ENCODE results near the gene TSPAN5. TPM values are rescaled to one million over a fixed set of nuclear protein-coding genes. Genes with fewer than 3 reads are reported as not detected.
A peak's percentile ranks its signal among the peaks of the same experiment; 100 is the strongest.

The TSPAN5 gene
- total and polyA plus RNA-seq, 2 donors from 2014 or later = 6.8 to 13.8 TPM

GRCh38 chr4:98610431-98610830, 48.0 kb downstream of the TSPAN5 start:
- no peaks in the 10 kb centered on the region for H3K36me3 ChIP-seq (ENCODE audit: control insufficient read depth in 2 of 3, insufficient read depth in 3 of 3, low read length in 3 of 3)
- intact Hi-C loops (cut with DNase I) = no loop called here
- no peak overlapping the region for H3K27ac ChIP-seq (ENCODE audit: low read depth in 2 of 2, low read length in 2 of 2)
- no peak overlapping the region for H3K4me3 ChIP-seq (ENCODE audit: low read length in 3 of 3)
- DNase-seq (no peak), FAIRE-seq (no peak)
- no peaks in the 10 kb centered on the region for H3K4me1 ChIP-seq (ENCODE audit: control insufficient read depth in 2 of 3, insufficient read depth in 2 of 3, low read depth in 1 of 3, low read length in 3 of 3)
- H3K9me3 ChIP-seq (ENCODE audit: control insufficient read depth in 2 of 3, insufficient read depth in 1 of 3, low read length in 3 of 3) = no peaks in the 10 kb centered on the region
- no peak for TF ChIP-seq CTCF (IDR thresholded peaks at IDR 0.05; ENCODE audit: borderline replicate concordance, extremely low read depth, insufficient read depth)
- H3K9ac ChIP-seq (ENCODE audit: low read length in 3 of 3) = no peak overlapping the region
- no peaks in the 10 kb centered on the region for H3K27me3 ChIP-seq (ENCODE audit: control insufficient read depth, insufficient read depth, low read length)

DNA sequence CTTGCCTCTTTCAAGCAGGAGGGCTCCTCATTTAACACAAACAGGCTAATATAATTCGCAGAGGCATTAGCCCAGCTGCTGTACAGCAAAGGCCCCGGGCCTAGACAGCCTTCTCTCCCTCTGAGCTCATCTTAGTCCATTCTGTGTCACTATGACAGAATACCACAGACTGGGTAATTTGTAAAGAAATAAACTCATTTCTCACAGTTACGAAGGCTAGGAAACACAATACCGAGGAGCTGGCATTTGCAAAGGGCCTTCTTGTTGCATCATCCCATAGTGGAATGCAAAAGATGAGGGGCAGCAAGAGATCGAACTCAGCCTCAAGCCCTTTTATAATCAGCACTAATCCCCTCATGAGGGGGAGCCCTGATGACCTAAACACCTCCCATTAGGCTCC, 48.5 kb downstream of the TSPAN5 start:
- no peak for TF ChIP-seq CTCF (IDR thresholded peaks at IDR 0.05; ENCODE audit: borderline replicate concordance, extremely low read depth, insufficient read depth)
- no peaks in the 10 kb centered on the region for H3K36me3 ChIP-seq (ENCODE audit: control insufficient read depth in 2 of 3, insufficient read depth in 3 of 3, low read length in 3 of 3)
- FAIRE-seq = no peak
- no peak overlapping the region for H3K27ac ChIP-seq (ENCODE audit: low read depth in 2 of 2, low read length in 2 of 2)
- intact Hi-C loops (cut with DNase I) = no loop called here
- DNase-seq = no peak
- no peak overlapping the region for H3K4me3 ChIP-seq (ENCODE audit: low read length in 3 of 3)
- no peaks in the 10 kb centered on the region for H3K4me1 ChIP-seq (ENCODE audit: control insufficient read depth in 2 of 3, insufficient read depth in 2 of 3, low read depth in 1 of 3, low read length in 3 of 3)
- H3K9ac ChIP-seq (ENCODE audit: low read length in 3 of 3) = no peak overlapping the region
- H3K9me3 ChIP-seq (ENCODE audit: control insufficient read depth in 2 of 3, insufficient read depth in 1 of 3, low read length in 3 of 3) = no peaks in the 10 kb centered on the region
- H3K27me3 ChIP-seq (ENCODE audit: control insufficient read depth, insufficient read depth, low read length) = no peaks in the 10 kb centered on the region

DNA sequence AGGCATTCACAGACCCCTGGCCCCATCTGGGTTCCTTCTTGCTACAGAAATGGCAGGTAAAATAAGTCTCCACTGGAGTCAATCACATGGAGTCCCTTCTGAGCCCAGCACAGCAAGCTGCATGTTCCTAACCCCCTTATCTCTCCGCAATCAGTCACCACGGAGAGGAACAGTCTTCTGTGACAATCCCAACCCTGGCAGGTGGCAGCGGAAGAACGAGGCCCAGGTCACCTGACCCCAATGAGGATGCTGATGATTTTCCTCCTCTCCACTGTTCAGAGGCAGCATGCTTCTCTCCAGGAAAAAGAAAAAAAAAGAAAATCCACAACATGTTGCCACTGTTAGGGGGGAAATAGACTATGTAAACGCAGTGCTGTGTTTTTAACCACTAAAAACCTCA, 50.1 kb downstream of the TSPAN5 start:
- Histone ChIP-seq H3K36me3 (ENCODE audit: control insufficient read depth in 2 of 3, insufficient read depth in 3 of 3, low read length in 3 of 3) (no peaks in the 10 kb centered on the region), H3K27ac (ENCODE audit: low read depth in 2 of 2, low read length in 2 of 2) (no peak overlapping the region), H3K27me3 (ENCODE audit: control insufficient read depth, insufficient read depth, low read length) (no peaks in the 10 kb centered on the region), H3K4me3 (ENCODE audit: low read length in 3 of 3) (no peak overlapping the region), H3K9ac (ENCODE audit: low read length in 3 of 3) (no peak overlapping the region), H3K4me1 (ENCODE audit: control insufficient read depth in 2 of 3, insufficient read depth in 2 of 3, low read depth in 1 of 3, low read length in 3 of 3) (no peaks in the 10 kb centered on the region), H3K9me3 (ENCODE audit: control insufficient read depth in 2 of 3, insufficient read depth in 1 of 3, low read length in 3 of 3) (no peaks in the 10 kb centered on the region)
- no peak for DNase-seq
- no peak for TF ChIP-seq CTCF (IDR thresholded peaks at IDR 0.05; ENCODE audit: borderline replicate concordance, extremely low read depth, insufficient read depth)
- FAIRE-seq = no peak
- intact Hi-C loops (cut with DNase I) = no loop called here

- H3K4me3 ChIP-seq (ENCODE audit: low read length in 3 of 3) = no peak overlapping the region
- H3K36me3 ChIP-seq (ENCODE audit: control insufficient read depth in 2 of 3, insufficient read depth in 3 of 3, low read length in 3 of 3) = no peaks in the 10 kb centered on the region
- H3K4me1 ChIP-seq (ENCODE audit: control insufficient read depth in 2 of 3, insufficient read depth in 2 of 3, low read depth in 1 of 3, low read length in 3 of 3) = no peaks in the 10 kb centered on the region
- no peak for TF ChIP-seq CTCF (IDR thresholded peaks at IDR 0.05; ENCODE audit: borderline replicate concordance, extremely low read depth, insufficient read depth)
- FAIRE-seq (no peak), DNase-seq (peak in 3 of 5 donors; percentile 49 to 66 (median 60))
- no peak overlapping the region for H3K27ac ChIP-seq (ENCODE audit: low read depth in 2 of 2, low read length in 2 of 2)
- H3K27me3 ChIP-seq (ENCODE audit: control insufficient read depth, insufficient read depth, low read length) = no peaks in the 10 kb centered on the region
- intact Hi-C loops (cut with DNase I) = no loop called here
- H3K9me3 ChIP-seq (ENCODE audit: control insufficient read depth in 2 of 3, insufficient read depth in 1 of 3, low read length in 3 of 3) = no peaks in the 10 kb centered on the region
- H3K9ac ChIP-seq (ENCODE audit: low read length in 3 of 3) = no peak overlapping the region
These were observed 51.5 kb downstream of the TSPAN5 start for GRCh38 chr4:98606894-98607293.
